ENCODE measurements around the gene PCCA. TPM values are rescaled to one million over a fixed set of nuclear protein-coding genes. Genes with fewer than 3 reads are reported as not detected.

Gene PCCA
- total and polyA plus RNA-seq, 4 donors: 30.1 to 160 (median 76.3) TPM

DNA sequence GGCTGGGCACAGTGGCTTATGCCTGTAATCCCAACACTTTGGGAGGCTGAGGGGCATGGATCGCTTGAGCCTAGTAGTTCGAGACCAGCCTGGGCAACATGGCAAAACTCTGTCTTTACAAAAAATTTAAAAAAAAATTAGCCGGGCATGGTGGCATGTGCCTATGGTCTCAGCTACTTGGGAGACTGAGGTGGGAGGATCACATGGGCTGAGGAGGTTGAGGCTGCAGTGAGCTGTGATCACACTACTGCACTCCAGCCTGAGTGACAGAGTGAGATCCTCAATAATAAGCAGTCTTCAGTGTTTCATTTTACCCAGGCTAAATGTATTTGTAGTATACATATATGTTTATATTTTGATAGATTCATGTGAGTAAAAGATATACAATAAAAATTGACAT, 414.7 kb downstream of the PCCA start:
- Histone ChIP-seq H3K4me1 (ENCODE audit: control insufficient read depth in 4 of 4, insufficient read depth in 4 of 4, low read length in 3 of 4) (no peaks in the 10 kb centered on the region), H3K27me3 (ENCODE audit: control insufficient read depth in 4 of 4, insufficient read depth in 4 of 4, low read length in 3 of 4) (no peaks in the 10 kb centered on the region), H3K9ac (ENCODE audit: low read depth in 1 of 2, low read length in 2 of 2) (no peak overlapping the region), H3K9me3 (ENCODE audit: control insufficient read depth in 4 of 4, low read length in 3 of 4) (no peaks in the 10 kb centered on the region), H3K4me3 (ENCODE audit: low read depth in 1 of 3, low read length in 3 of 3) (no peak overlapping the region), H3K36me3 (ENCODE audit: control insufficient read depth in 4 of 4, insufficient read depth in 3 of 4, low read depth in 1 of 4, low read length in 3 of 4) (no peaks in the 10 kb centered on the region), H3K27ac (ENCODE audit: low read depth in 1 of 2, low read length in 2 of 2) (no peak overlapping the region)
- DNase-seq (ENCODE audit: low spot score): no peak
- no peak for TF ChIP-seq YY1 (IDR thresholded peaks at IDR 0.05)
- 97% methylated on average over 3 of the region's 3 CpGs for WGBS

DNA sequence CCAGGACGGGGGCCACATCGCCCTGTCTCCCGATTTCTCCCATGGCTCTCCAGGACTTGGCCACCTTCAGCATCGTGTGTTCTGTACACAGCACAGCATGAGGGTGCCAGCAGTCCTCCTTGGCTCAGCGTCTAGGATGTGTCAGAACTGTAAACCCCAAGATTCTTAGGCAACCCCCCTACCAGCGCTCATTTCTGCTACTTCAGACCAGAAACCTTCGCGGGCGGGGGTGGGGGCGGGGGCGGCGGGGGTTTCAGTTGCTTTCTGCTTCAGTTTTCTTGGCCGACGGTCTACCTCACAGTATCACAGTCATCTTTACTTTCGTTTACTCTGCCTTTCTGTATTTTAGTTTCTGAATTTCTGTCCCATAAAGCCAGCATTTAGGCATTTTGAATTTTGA, 417.3 kb downstream of the PCCA start:
- WGBS: 86% methylated on average over 15 of the region's 15 CpGs
- H3K9ac ChIP-seq (ENCODE audit: low read depth in 1 of 2, low read length in 2 of 2): no peak overlapping the region

More for the DNA sequence above, 417.3 kb downstream of the PCCA start:
- Histone ChIP-seq H3K27ac (ENCODE audit: low read depth in 1 of 2, low read length in 2 of 2) (no peak overlapping the region), H3K4me1 (ENCODE audit: control insufficient read depth in 4 of 4, insufficient read depth in 4 of 4, low read length in 3 of 4) (no peaks in the 10 kb centered on the region), H3K36me3 (ENCODE audit: control insufficient read depth in 4 of 4, insufficient read depth in 3 of 4, low read depth in 1 of 4, low read length in 3 of 4) (no peaks in the 10 kb centered on the region), H3K9me3 (ENCODE audit: control insufficient read depth in 4 of 4, low read length in 3 of 4) (no peaks in the 10 kb centered on the region), H3K27me3 (ENCODE audit: control insufficient read depth in 4 of 4, insufficient read depth in 4 of 4, low read length in 3 of 4) (no peaks in the 10 kb centered on the region), H3K4me3 (ENCODE audit: low read depth in 1 of 3, low read length in 3 of 3) (no peak overlapping the region)
- TF ChIP-seq HNF4G (IDR thresholded peaks at IDR 0.05) (no peak), YY1 (IDR thresholded peaks at IDR 0.05) (no peak), SP1 (IDR thresholded peaks at IDR 0.05) (no peak), RXRA (IDR thresholded peaks at IDR 0.05) (no peak), HNF4A (conservative IDR thresholded peaks at IDR 0.05) (no peak), GABPA (IDR thresholded peaks at IDR 0.05 in 1 of 2, conservative IDR thresholded peaks at IDR 0.05 in 1 of 2) (no peak), RAD21 (IDR thresholded peaks at IDR 0.05) (no peak), TAF1 (conservative IDR thresholded peaks at IDR 0.05) (no peak), MAX (IDR thresholded peaks at IDR 0.05) (no peak), NR2F2 (IDR thresholded peaks at IDR 0.05) (no peak)
- TF ChIP-seq, protein P1, sequence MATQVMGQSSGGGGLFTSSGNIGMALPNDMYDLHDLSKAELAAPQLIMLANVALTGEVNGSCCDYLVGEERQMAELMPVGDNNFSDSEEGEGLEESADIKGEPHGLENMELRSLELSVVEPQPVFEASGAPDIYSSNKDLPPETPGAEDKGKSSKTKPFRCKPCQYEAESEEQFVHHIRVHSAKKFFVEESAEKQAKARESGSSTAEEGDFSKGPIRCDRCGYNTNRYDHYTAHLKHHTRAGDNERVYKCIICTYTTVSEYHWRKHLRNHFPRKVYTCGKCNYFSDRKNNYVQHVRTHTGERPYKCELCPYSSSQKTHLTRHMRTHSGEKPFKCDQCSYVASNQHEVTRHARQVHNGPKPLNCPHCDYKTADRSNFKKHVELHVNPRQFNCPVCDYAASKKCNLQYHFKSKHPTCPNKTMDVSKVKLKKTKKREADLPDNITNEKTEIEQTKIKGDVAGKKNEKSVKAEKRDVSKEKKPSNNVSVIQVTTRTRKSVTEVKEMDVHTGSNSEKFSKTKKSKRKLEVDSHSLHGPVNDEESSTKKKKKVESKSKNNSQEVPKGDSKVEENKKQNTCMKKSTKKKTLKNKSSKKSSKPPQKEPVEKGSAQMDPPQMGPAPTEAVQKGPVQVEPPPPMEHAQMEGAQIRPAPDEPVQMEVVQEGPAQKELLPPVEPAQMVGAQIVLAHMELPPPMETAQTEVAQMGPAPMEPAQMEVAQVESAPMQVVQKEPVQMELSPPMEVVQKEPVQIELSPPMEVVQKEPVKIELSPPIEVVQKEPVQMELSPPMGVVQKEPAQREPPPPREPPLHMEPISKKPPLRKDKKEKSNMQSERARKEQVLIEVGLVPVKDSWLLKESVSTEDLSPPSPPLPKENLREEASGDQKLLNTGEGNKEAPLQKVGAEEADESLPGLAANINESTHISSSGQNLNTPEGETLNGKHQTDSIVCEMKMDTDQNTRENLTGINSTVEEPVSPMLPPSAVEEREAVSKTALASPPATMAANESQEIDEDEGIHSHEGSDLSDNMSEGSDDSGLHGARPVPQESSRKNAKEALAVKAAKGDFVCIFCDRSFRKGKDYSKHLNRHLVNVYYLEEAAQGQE (IDR thresholded peaks at IDR 0.05): no peak
- TF ChIP-seq, protein P2, sequence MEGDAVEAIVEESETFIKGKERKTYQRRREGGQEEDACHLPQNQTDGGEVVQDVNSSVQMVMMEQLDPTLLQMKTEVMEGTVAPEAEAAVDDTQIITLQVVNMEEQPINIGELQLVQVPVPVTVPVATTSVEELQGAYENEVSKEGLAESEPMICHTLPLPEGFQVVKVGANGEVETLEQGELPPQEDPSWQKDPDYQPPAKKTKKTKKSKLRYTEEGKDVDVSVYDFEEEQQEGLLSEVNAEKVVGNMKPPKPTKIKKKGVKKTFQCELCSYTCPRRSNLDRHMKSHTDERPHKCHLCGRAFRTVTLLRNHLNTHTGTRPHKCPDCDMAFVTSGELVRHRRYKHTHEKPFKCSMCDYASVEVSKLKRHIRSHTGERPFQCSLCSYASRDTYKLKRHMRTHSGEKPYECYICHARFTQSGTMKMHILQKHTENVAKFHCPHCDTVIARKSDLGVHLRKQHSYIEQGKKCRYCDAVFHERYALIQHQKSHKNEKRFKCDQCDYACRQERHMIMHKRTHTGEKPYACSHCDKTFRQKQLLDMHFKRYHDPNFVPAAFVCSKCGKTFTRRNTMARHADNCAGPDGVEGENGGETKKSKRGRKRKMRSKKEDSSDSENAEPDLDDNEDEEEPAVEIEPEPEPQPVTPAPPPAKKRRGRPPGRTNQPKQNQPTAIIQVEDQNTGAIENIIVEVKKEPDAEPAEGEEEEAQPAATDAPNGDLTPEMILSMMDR (IDR thresholded peaks at IDR 0.05; ENCODE audit: low read depth, low read length, missing input control): no peak
- no peak for DNase-seq (ENCODE audit: low spot score)

Measured in liver (tissue), 9 donors.